Astrocyte (in vitro differentiated cells and primary cell): ENCODE results near the gene CABLES2.

Experiments used
- CTCF ChIP-seq: IDR thresholded peaks from 2 replicates; pipeline ENCODE4 v1.5.1; 2011; ENCODE audit warnings: low read depth, mild to moderate bottlenecking, inconsistent platforms, low read length, moderate library complexity; ENCODE audit not compliant: insufficient read depth
- EZH2 ChIP-seq: IDR thresholded peaks from 2 replicates; pipeline ENCODE4 v1.6.1; 2012; ENCODE audit warnings: mild to moderate bottlenecking, low read length, inconsistent platforms; ENCODE audit not compliant: insufficient read depth

DNA sequence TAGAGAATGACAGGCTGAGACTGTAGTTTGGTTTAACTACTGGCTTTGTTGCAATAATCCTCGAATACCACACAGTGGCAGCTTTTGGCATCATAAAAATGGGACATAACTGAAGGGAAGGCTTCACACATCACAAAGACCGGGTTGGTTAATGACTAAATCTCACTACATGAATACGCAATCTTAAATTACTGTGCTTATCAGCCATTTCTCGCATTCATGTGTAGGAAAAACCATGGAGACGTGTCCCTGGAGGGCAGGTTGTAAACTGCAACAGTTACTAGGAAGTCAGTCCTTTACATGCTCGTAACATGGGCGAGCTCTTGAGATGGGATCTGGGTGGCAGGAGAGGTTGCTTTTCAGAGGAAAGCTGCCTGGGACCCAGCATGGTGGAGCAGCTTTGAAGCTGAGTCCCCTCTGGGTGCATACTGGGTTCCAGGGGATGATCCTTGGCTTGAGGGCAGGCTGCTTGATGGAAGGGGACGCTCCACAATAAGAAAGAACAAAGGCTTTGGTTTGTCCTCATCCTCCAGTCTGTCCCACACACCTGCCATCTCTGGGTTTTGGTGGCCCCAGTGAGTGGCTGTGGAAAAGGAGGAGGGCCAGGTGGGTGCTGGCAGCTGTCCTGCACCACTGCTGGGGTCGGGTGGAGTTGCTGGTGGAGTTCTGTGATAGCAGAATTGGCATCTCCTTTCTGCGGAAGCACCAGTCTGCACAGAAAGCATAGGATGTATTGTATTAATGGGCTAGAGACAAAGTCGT, 18.1 kb downstream of the CABLES2 start:
- TF ChIP-seq CTCF (no peak), EZH2 (no peak)
